ENCODE data around the gene ICA1. TPM values are rescaled to one million over a fixed set of nuclear protein-coding genes. Genes with fewer than 3 reads are reported as not detected.

The ICA1 gene
- total RNA-seq, 6 donors from 2014 or later, result 19.3 to 85.4 (median 44.6) TPM

DNA sequence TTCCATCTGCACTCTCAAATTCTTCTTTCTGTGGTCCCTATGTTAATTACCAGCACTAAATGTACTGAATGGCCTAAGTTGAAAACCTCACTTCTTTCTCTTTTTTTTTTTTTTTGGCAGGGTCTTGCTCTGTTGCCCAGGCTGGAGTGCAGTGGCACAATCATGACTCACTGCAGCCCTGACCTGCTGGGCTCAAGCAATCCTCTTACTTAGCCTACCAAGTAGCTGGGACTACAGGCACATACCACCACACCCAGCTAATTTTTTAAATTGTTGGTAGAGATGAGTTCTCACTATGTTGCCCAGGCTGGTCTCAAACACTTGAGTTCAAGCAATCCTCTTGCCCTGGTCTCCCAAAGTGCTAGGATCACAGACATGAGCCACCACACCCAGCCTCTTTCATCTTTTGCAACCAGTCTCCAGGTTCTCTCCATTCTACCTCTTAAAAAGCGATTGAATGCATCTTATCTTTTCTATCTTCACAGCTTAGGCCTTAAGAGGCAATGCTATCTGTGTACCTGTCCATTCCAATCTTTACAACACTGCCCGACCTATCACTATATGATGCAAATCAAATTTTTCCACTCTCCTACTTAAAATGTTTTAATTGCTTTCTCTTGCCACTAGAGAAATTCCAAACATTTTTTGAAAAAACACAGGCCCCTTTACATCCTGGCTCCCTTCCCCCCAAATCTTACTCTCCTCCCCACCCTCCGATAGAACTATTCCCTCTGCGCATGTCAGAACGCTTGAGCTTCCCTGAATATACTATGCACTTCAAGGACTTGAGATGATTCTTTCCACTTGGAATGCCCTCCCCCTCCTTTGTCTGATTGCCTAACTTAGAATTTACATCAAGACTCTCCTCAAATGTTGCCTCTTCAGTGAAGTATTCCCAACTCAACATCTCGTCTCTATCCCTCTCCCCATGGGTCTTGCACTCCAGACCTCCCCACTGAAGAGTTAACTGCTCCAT is 6.0 kb downstream of the ICA1 start:
- Histone ChIP-seq H3K27me3 (no peaks in the 10 kb centered on the region), H3K27ac (no peak overlapping the region), H3K4me3 (no peak overlapping the region), H3K9me3 (no peaks in the 10 kb centered on the region), H3K36me3 (no peaks in the 10 kb centered on the region), H3K4me1 (peaks cover 5 to 16% (median 12%) of the 10 kb centered on the region in 4 donors)
- ATAC-seq (ENCODE audit: low FRiP score in 2 of 2) (peak in 1 of 2 donors; percentile 68), DNase-seq (no peak)
- WGBS, 2 donors, result 66 to 78% methylated on average over 6 of the region's 6 CpGs
- TF ChIP-seq EP300 (IDR thresholded peaks at IDR 0.05), result no peak
- TF ChIP-seq POLR2AphosphoS5 (IDR thresholded peaks at IDR 0.05), result no peak
- no peak for TF ChIP-seq POLR2A (IDR thresholded peaks at IDR 0.05)
- TF ChIP-seq, protein P1, sequence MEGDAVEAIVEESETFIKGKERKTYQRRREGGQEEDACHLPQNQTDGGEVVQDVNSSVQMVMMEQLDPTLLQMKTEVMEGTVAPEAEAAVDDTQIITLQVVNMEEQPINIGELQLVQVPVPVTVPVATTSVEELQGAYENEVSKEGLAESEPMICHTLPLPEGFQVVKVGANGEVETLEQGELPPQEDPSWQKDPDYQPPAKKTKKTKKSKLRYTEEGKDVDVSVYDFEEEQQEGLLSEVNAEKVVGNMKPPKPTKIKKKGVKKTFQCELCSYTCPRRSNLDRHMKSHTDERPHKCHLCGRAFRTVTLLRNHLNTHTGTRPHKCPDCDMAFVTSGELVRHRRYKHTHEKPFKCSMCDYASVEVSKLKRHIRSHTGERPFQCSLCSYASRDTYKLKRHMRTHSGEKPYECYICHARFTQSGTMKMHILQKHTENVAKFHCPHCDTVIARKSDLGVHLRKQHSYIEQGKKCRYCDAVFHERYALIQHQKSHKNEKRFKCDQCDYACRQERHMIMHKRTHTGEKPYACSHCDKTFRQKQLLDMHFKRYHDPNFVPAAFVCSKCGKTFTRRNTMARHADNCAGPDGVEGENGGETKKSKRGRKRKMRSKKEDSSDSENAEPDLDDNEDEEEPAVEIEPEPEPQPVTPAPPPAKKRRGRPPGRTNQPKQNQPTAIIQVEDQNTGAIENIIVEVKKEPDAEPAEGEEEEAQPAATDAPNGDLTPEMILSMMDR (IDR thresholded peaks at IDR 0.05), result no peak

DNA sequence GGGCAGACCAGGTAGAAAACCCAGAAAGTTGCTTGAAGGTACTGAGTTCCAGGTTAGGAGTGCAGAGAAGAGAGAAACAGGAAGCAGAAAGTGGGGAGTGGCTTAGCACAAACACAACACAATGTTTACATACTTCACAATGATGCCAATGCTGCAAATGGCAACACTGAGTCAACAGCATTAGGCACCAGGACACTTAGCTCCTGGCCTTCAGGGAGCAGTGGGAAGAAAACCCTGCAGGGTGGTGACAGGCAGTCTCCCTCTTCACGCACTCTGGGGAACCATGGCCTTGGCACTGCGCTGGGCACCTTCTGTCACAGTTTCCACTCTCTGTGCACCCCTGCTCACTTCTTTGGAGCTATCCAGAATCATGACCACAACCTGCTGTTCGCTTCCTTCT is 7.3 kb downstream of the ICA1 start:
- DNase-seq (no peak), ATAC-seq (ENCODE audit: low FRiP score in 2 of 2) (peak in 1 of 2 donors; percentile 62)
- Histone ChIP-seq H3K27ac (no peak overlapping the region), H3K9me3 (no peaks in the 10 kb centered on the region), H3K36me3 (no peaks in the 10 kb centered on the region), H3K27me3 (no peaks in the 10 kb centered on the region), H3K4me3 (no peak overlapping the region), H3K4me1 (peaks cover 5 to 9% (median 9%) of the 10 kb centered on the region in 4 donors)
- TF ChIP-seq EP300 (IDR thresholded peaks at IDR 0.05), result no peak
- TF ChIP-seq, protein P1 (IDR thresholded peaks at IDR 0.05), result no peak
- TF ChIP-seq POLR2AphosphoS5 (IDR thresholded peaks at IDR 0.05), result no peak
- TF ChIP-seq POLR2A (IDR thresholded peaks at IDR 0.05), result no peak
- WGBS, 2 donors, result 93 to 99% methylated on average over 3 of the region's 3 CpGs

DNA sequence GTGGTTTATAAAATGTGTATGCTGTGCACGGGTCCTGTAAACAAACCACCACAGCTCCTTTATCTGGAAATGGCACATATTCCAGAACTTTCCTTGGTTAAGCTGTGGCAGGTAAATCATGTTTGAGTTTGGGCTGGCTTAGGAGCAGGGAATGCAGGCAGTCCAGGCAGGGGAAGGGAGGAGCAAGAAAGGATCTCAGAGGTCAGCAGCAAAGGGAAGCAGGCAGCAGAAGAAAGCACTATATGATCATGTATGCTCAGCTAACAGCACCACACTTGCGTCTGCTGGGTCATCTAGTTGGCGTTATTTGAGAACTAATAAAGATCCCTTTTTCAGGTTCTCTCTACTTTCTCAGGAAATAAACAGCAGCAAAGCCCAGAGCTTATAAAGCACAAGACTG is 7.8 kb downstream of the ICA1 start:
- Histone ChIP-seq H3K27me3 (no peaks in the 10 kb centered on the region), H3K4me3 (no peak overlapping the region), H3K4me1 (peaks cover 5 to 9% (median 9%) of the 10 kb centered on the region in 4 donors), H3K27ac (no peak overlapping the region), H3K36me3 (no peaks in the 10 kb centered on the region), H3K9me3 (no peaks in the 10 kb centered on the region)
- TF ChIP-seq, protein P1 (IDR thresholded peaks at IDR 0.05), result no peak
- TF ChIP-seq POLR2AphosphoS5 (IDR thresholded peaks at IDR 0.05) (no peak), POLR2A (IDR thresholded peaks at IDR 0.05) (no peak)
- DNase-seq, result no peak
- no peak for ATAC-seq (ENCODE audit: low FRiP score in 2 of 2)
- WGBS, 2 donors, result 71 to 75% methylated on average over 3 of the region's 3 CpGs

DNA sequence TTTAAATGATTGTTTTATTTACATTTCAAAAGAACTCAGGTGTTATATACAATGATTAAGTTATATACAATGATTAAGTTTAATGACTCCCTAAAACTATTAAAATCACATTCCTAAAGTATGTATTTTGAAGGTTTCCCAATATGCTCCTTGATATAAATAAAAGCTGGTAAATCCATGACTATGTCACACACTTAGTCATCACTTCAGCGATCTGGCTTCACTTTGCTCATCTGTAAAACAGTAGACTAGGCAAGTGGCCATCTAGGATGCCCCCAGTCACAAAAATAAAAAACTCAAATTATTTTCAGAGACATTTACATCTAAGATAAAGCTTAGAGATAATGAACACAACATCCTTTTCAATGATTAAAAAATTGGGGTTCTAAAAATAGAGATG is 10.8 kb downstream of the ICA1 start:
- H3K4me1 ChIP-seq, result peaks cover 5 to 9% (median 9%) of the 10 kb centered on the region in 4 donors
- H3K9me3 ChIP-seq, result no peaks in the 10 kb centered on the region
- H3K27ac ChIP-seq, result no peak overlapping the region
- TF ChIP-seq POLR2AphosphoS5 (IDR thresholded peaks at IDR 0.05) (no peak), EP300 (IDR thresholded peaks at IDR 0.05) (no peak), POLR2A (IDR thresholded peaks at IDR 0.05) (no peak)
- TF ChIP-seq, protein P1 (IDR thresholded peaks at IDR 0.05), result no peak
- H3K27me3 ChIP-seq, result no peaks in the 10 kb centered on the region
- ATAC-seq (ENCODE audit: low FRiP score in 2 of 2) (no peak), DNase-seq (no peak)
- no peak overlapping the region for H3K4me3 ChIP-seq
- no peaks in the 10 kb centered on the region for H3K36me3 ChIP-seq
- WGBS, 2 donors, result 83 to 91% methylated on average over 1 of the region's 1 CpG
